ENCODE measurements around the gene AKR1B15. TPM values are rescaled to one million over a fixed set of nuclear protein-coding genes. Genes with fewer than 3 reads are reported as not detected.
"Not testable (repeated sequence)": the region's sequence is repeated elsewhere in the genome, so short reads cannot be mapped to it uniquely, and the experiment has no call there.

AKR1B15 gene
- total RNA-seq, 2 donors from 2014 or later: not detected

- H3K4me1 ChIP-seq (ENCODE audit: control insufficient read depth, insufficient read depth, low read length): no peaks in the 10 kb centered on the region
- H3K9ac ChIP-seq (ENCODE audit: extremely low read depth, low read length, poor library complexity, severe bottlenecking): no peak overlapping the region
- DNase-seq: no peak
- Mint-ChIP-seq H3K36me3 (ENCODE audit: low read depth) (no peaks in the 10 kb centered on the region), H3K27ac (no peak overlapping the region), H3K27me3 (ENCODE audit: insufficient read depth) (no peaks in the 10 kb centered on the region), H3K9me3 (no peaks in the 10 kb centered on the region), H3K4me3 (no peak overlapping the region), H3K4me1 (peaks cover 4% of the 10 kb centered on the region)
- no peaks in the 10 kb centered on the region for H3K27me3 ChIP-seq (ENCODE audit: control insufficient read depth, insufficient read depth, low read length, poor library complexity, severe bottlenecking)
- no peaks in the 10 kb centered on the region for H3K9me3 ChIP-seq (ENCODE audit: control insufficient read depth, low read length)
- H3K36me3 ChIP-seq (ENCODE audit: control insufficient read depth, insufficient read depth, low read length): no peaks in the 10 kb centered on the region
- no peak overlapping the region for H3K4me3 ChIP-seq (ENCODE audit: low read length)
- TF ChIP-seq CTCF (conservative IDR thresholded peaks at IDR 0.05): no peak
- 90 to 97% methylated on average over 6 of the region's 6 CpGs for WGBS, 2 experiments (ENCODE audit: insufficient coverage in 1 of 2, insufficient read length in 1 of 2)
- H3K27ac ChIP-seq (ENCODE audit: low read depth, low read length): no peak overlapping the region
Observed at GRCh38 chr7:134539380-134540004, 9.4 kb upstream of the AKR1B15 start.

GRCh38 chr7:134541501-134542194, 7.3 kb upstream of the AKR1B15 start:
- not testable (repeated sequence) for H3K4me1 Mint-ChIP-seq; H3K4me1 ChIP-seq (ENCODE audit: control insufficient read depth, insufficient read depth, low read length); H3K27ac Mint-ChIP-seq; H3K36me3 ChIP-seq (ENCODE audit: control insufficient read depth, insufficient read depth, low read length); H3K27me3 Mint-ChIP-seq (ENCODE audit: insufficient read depth); DNase-seq; H3K27me3 ChIP-seq (ENCODE audit: control insufficient read depth, insufficient read depth, low read length, poor library complexity, severe bottlenecking); H3K27ac ChIP-seq (ENCODE audit: low read depth, low read length); H3K4me3 ChIP-seq (ENCODE audit: low read length); H3K36me3 Mint-ChIP-seq (ENCODE audit: low read depth); H3K9me3 ChIP-seq (ENCODE audit: control insufficient read depth, low read length); H3K9ac ChIP-seq (ENCODE audit: extremely low read depth, low read length, poor library complexity, severe bottlenecking); H3K4me3 Mint-ChIP-seq; H3K9me3 Mint-ChIP-seq
- 93% methylated on average over 4 to 8 of the region's 8 CpGs for WGBS, 2 experiments (ENCODE audit: insufficient coverage in 1 of 2, insufficient read length in 1 of 2)

GRCh38 chr7:134542195-134542771, 6.6 kb upstream of the AKR1B15 start:
- H3K9me3 Mint-ChIP-seq: no peaks in the 10 kb centered on the region
- H3K27me3 Mint-ChIP-seq (ENCODE audit: insufficient read depth): no peaks in the 10 kb centered on the region
- no peaks in the 10 kb centered on the region for H3K36me3 ChIP-seq (ENCODE audit: control insufficient read depth, insufficient read depth, low read length)
- no peaks in the 10 kb centered on the region for H3K36me3 Mint-ChIP-seq (ENCODE audit: low read depth)
- no peak overlapping the region for H3K9ac ChIP-seq (ENCODE audit: extremely low read depth, low read length, poor library complexity, severe bottlenecking)
- H3K27ac Mint-ChIP-seq: no peak overlapping the region
- no peak overlapping the region for H3K27ac ChIP-seq (ENCODE audit: low read depth, low read length)
- H3K4me3 ChIP-seq (ENCODE audit: low read length): no peak overlapping the region
- no peaks in the 10 kb centered on the region for H3K9me3 ChIP-seq (ENCODE audit: control insufficient read depth, low read length)
- no peak for TF ChIP-seq CTCF (conservative IDR thresholded peaks at IDR 0.05)
- WGBS, 2 experiments (ENCODE audit: insufficient coverage in 1 of 2, insufficient read length in 1 of 2): 80 to 91% methylated on average over 4 to 8 of the region's 8 CpGs
- DNase-seq: no peak
- no peaks in the 10 kb centered on the region for H3K27me3 ChIP-seq (ENCODE audit: control insufficient read depth, insufficient read depth, low read length, poor library complexity, severe bottlenecking)
- H3K4me1 Mint-ChIP-seq: peaks cover 14% of the 10 kb centered on the region
- H3K4me3 Mint-ChIP-seq: no peak overlapping the region
- H3K4me1 ChIP-seq (ENCODE audit: control insufficient read depth, insufficient read depth, low read length): no peaks in the 10 kb centered on the region

Measured in endodermal cell (in vitro differentiated cells).